HepG2 (cell line): ENCODE results near the gene SPINT4. TPM values are rescaled to one million over a fixed set of nuclear protein-coding genes. Genes with fewer than 3 reads are reported as not detected.

Experiments
- ATAC-seq: fragments of 200-7000 bp; cut with Tn5 transposase; 3 replicates; pipeline ENCODE4 v1.9.1; 2020; ENCODE audit warnings: mild to moderate bottlenecking, moderate library complexity
- BruUV-seq: library from RNA; stranded (reverse); fragments of 400-500 nt; replicated peaks from 2 replicates; lab custom pipeline; 2021; lab: Mats Ljungman, UMichigan
- CTCF ChIA-PET: fragments of 300-600 bp; formaldehyde crosslinking; extraction: SDS; loops from one replicate; lab custom pipeline; 2021; ENCODE audit warnings: low total read pairs, inconsistent platforms, low intra/inter-chr PET ratio; lab: Yijun Ruan, JAX
- POLR2A ChIA-PET: fragments of 350-600 bp; sonication (Branson Sonifier 250); formaldehyde crosslinking; loops from one replicate; lab custom pipeline; 2020; ENCODE audit warnings: antibody characterized with exemption, inconsistent platforms; lab: Yijun Ruan, JAX
- DNase-seq: peaks from one replicate; pipeline ENCODE4 v3.0.0-alpha.2; 2015; ENCODE audit warnings: low spot score
- FAIRE-seq: peaks from 3 replicates; lab custom pipeline; 2011; peaks lifted over from hg19 to GRCh38; lab: Jason Lieb, UNC
- H2AFZ ChIP-seq: one replicate; pipeline ENCODE4 v1.6.1; 2011; ENCODE audit warnings: low read length, inconsistent platforms
- H3K27ac ChIP-seq: fragments of 300-600 bp; 3 replicates; pipeline ENCODE4 v1.8.0; 2011; ENCODE audit warnings: mixed run types, mild to moderate bottlenecking, mixed read lengths, low read length, inconsistent platforms; ENCODE audit not compliant: insufficient read depth; ENCODE audit errors: extremely low read length
- H3K27me3 ChIP-seq, 2 experiments: fragments of 200-600 bp in 1 of 2; 2 replicates in 1 of 2; 3 replicates in 1 of 2; pipeline versions ENCODE4 v1.6.0 to v1.8.0; 2011; ENCODE audit warnings: low read length in 2 of 2, mild to moderate bottlenecking in 2 of 2, moderate library complexity in 2 of 2, inconsistent platforms in 1 of 2; ENCODE audit not compliant: insufficient read depth in 2 of 2, control insufficient read depth in 1 of 2
- H3K36me3 ChIP-seq, 2 experiments: fragments of 200-600 bp in 1 of 2; replicated peaks in 1 of 2; 2 replicates in 1 of 2; 3 replicates in 1 of 2; pipeline versions ENCODE4 v1.5.1 to v1.8.0; 2011; ENCODE audit warnings: low read length in 2 of 2, inconsistent platforms in 1 of 2; ENCODE audit not compliant: insufficient read depth in 2 of 2, control insufficient read depth in 1 of 2
- H3K4me1 ChIP-seq: 2 replicates; pipeline ENCODE4 v1.5.1; 2012; ENCODE audit warnings: low read length, inconsistent platforms; ENCODE audit not compliant: insufficient read depth
- H3K4me2 ChIP-seq: 2 replicates; pipeline ENCODE4 v1.6.0; 2011; ENCODE audit warnings: low read depth, low read length, inconsistent platforms
- H3K4me3 ChIP-seq, 3 experiments: fragments of 200-600 bp in 1 of 3; sonication (generic), shearing (Covaris generic) in 1 of 3; replicated peaks in 1 of 3; 2 replicates each; pipeline ENCODE4 v1.5.1; 2011 to 2016; ENCODE audit warnings: low read length in 3 of 3, inconsistent platforms in 2 of 3, low read depth in 2 of 3, mild to moderate bottlenecking in 2 of 3, control low read depth in 1 of 3, mixed read lengths in 1 of 3; ENCODE audit not compliant: insufficient read depth in 1 of 3
- H3K79me2 ChIP-seq: one replicate; pipeline ENCODE4 v1.6.1; 2011; ENCODE audit warnings: low read length, inconsistent platforms; ENCODE audit not compliant: insufficient read depth
- H3K9ac ChIP-seq: 2 replicates; pipeline ENCODE4 v1.6.0; 2011; ENCODE audit warnings: mild to moderate bottlenecking, low read depth, low read length, inconsistent platforms; ENCODE audit not compliant: insufficient read depth
- H3K9me3 ChIP-seq: 2 replicates; pipeline ENCODE4 v1.5.1; 2012; ENCODE audit warnings: mild to moderate bottlenecking, low read length
- H4K20me1 ChIP-seq: 2 replicates; pipeline ENCODE4 v1.6.0; 2011; ENCODE audit warnings: inconsistent platforms, mild to moderate bottlenecking, low read length, moderate library complexity; ENCODE audit not compliant: insufficient read depth
- FOXO1 ChIP-seq: sonication (generic); formaldehyde crosslinking; IDR thresholded peaks from 2 replicates; pipeline ENCODE4 v1.4.0; 2020; ENCODE audit warnings: missing genetic modification reagents
- JARID2 ChIP-seq: sonication (generic); formaldehyde crosslinking; IDR thresholded peaks from 2 replicates; pipeline ENCODE4 v1.8.1; 2023; ENCODE audit warnings: missing genetic modification reagents, inconsistent platforms; ENCODE audit not compliant: insufficient replicate concordance
- NR2F1 ChIP-seq, 2 experiments: fragments of 450-650 bp in 1 of 2; formaldehyde crosslinking in 1 of 2; IDR thresholded peaks; 2 replicates each; pipeline versions ENCODE4 v1.5.0 to v1.6.1; 2016 to 2020; ENCODE audit warnings: mild to moderate bottlenecking in 1 of 2, missing compliant biosample characterization in 1 of 2, missing genetic modification reagents in 1 of 2, moderate library complexity in 1 of 2
- RAD21 ChIP-seq: fragments of 450-650 bp; formaldehyde crosslinking; IDR thresholded peaks from 2 replicates; pipeline ENCODE4 v1.5.0; 2020; ENCODE audit warnings: mild to moderate bottlenecking
- RELA ChIP-seq: sonication (generic); formaldehyde crosslinking; IDR thresholded peaks from 2 replicates; pipeline ENCODE4 v1.4.0; 2020; ENCODE audit warnings: missing genetic modification reagents
- REXO4 ChIP-seq: sonication (generic); formaldehyde crosslinking; IDR thresholded peaks from 2 replicates; pipeline ENCODE4 v1.8.0; 2022; ENCODE audit warnings: missing genetic modification reagents, mild to moderate bottlenecking, borderline replicate concordance
- SIX4 ChIP-seq: sonication (generic); formaldehyde crosslinking; IDR thresholded peaks from 2 replicates; pipeline ENCODE4 v1.4.0; 2020; ENCODE audit warnings: missing genetic modification reagents
- SRSF9 ChIP-seq: fragments of 200-400 bp; formaldehyde crosslinking; IDR thresholded peaks from 2 replicates; pipeline ENCODE4 v1.6.1; 2018; ENCODE audit warnings: borderline replicate concordance, mild to moderate bottlenecking, low read depth, low read length; ENCODE audit not compliant: insufficient read depth, poor library complexity, severe bottlenecking
- ZNF160 ChIP-seq: sonication (generic); formaldehyde crosslinking; IDR thresholded peaks from 2 replicates; pipeline ENCODE4 v1.8.0; 2022; ENCODE audit warnings: mild to moderate bottlenecking, inconsistent platforms, missing genetic modification reagents
- WGBS: methylation state at CpG from one replicate; pipeline ENCODE4 v1.1.6; 2017; ENCODE audit warnings: low lambda C conversion rate; 5-methylcytosine and 5-hydroxymethylcytosine counted together
- in situ Hi-C: cut with HindIII; loops from 2 replicates; pipeline ENCODE4 v1.10.0; 2017; ENCODE audit warnings: low pct_unique_long_range_greater_than_20kb; ENCODE audit not compliant: extremely low pct_ligation_motif_present
- intact Hi-C: fragments of 100-400 bp; cut with micrococcal nuclease; formaldehyde crosslinking; loops from one replicate; pipeline ENCODE4 v1.10.0; 2022; ENCODE audit not compliant: unreplicated experiment
- polyA plus RNA-seq, 8 experiments: library from polyadenylated mRNA; depleted of rRNA in 3 of 8; stranded (reverse) in 7 of 8; unstranded in 1 of 8; fragments of >200 nt; fragmentation: Illumina TruSeq in 4 of 8; extraction: Trizol in 4 of 8; gene quantifications; 2 replicates each; pipeline versions ENCODE4 v1.2.1 to v1.2.3, GENCODE V29; 2011 to 2016; ENCODE audit warnings: low read depth in 4 of 8, missing spikeins in 1 of 8, mixed read lengths in 1 of 8; ENCODE audit not compliant: insufficient read depth in 1 of 8
- total RNA-seq, 5 experiments: library from RNA; depleted of rRNA; stranded (reverse); fragments of >200 nt; fragmentation: Illumina TruSeq; extraction: Trizol; gene quantifications; 2 replicates each; pipeline ENCODE4 v1.2.3, GENCODE V29; 2016; ENCODE audit warnings: low read depth in 1 of 5
- TF ChIP-seq, protein P1 (sequence below): IDR thresholded peaks from 2 replicates; pipeline ENCODE4 v1.4.0; 2020; ENCODE audit warnings: mild to moderate bottlenecking, missing genetic modification reagents

SPINT4 gene
- total and polyA plus RNA-seq, 2 of the 13 experiments (the other 11 are each of a cell fraction or from before 2014, with no cell fraction given), result not detected

DNA sequence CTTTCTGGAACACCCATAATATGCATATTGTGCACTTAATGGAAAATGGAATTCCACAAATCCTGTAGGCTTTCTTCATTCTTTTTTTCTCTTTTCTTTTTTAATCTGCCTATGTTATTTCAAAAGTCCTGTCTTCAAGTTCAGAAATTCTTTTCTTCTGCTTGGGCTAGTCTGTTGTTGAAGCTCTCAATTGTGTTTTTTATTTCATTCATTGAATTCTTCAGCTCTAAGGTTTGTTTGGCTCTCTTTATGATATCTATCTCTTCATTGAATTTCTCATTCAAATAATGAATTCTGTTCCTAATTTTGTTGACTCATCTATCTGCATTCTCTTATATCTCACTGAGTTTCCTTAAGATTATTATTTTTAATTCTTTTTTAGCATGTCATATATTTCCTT lies 10.1 kb downstream of the SPINT4 start:
- H4K20me1 ChIP-seq, result no peaks in the 10 kb centered on the region
- BruUV-seq, result no TSS peak
- no peak overlapping the region for H3K4me2 ChIP-seq
- DNase-seq (no peak), ATAC-seq (no peak), FAIRE-seq (no peak)
- POLR2A ChIA-PET, result no interaction called here
- CTCF ChIA-PET, result no interaction called here
- H3K4me3 ChIP-seq, result no peak overlapping the region
- H3K27ac ChIP-seq, result no peak overlapping the region
- no peaks in the 10 kb centered on the region for H3K79me2 ChIP-seq
- H2AFZ ChIP-seq, result no peak overlapping the region
- intact Hi-C loops, result no loop called here
- H3K9ac ChIP-seq, result no peak overlapping the region
- in situ Hi-C loops, result no loop called here
- H3K9me3 ChIP-seq, result peaks cover 18% of the 10 kb centered on the region
- no peaks in the 10 kb centered on the region for H3K4me1 ChIP-seq
- no peaks in the 10 kb centered on the region for H3K36me3 ChIP-seq
- TF ChIP-seq ZNF160 (CRISPR knock-in tag) (peak; percentile 99), FOXO1 (CRISPR knock-in tag) (no peak), REXO4 (CRISPR knock-in tag) (no peak), NR2F1 (CRISPR knock-in tag; IDR thresholded peaks at IDR 0.05) (no peak)
- no peaks in the 10 kb centered on the region for H3K27me3 ChIP-seq

DNA sequence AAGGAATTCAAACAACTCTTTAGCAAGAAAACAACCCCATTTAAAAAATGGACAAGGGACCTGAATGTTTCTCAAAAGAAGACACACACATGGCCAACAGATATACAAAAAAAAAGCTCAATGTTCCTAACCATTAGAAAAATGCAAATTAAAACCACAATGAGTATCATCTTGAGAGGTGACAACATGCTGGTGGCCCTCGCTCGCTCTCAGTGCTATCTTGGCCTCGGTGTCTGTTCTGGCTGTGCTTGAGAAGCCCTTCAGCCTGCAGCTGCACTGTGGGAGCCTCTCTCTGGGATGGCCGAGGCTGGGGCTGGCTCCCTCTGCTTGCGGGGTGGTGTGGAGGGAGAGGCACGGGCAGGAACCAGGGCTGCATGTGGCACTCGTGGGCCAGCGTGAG lies 13.4 kb downstream of the SPINT4 start:
- Histone ChIP-seq H2AFZ (no peak overlapping the region), H3K27ac (no peak overlapping the region), H3K9me3 (peaks cover 18% of the 10 kb centered on the region), H3K4me3 (no peak overlapping the region), H3K4me1 (no peaks in the 10 kb centered on the region), H3K9ac (no peak overlapping the region), H3K4me2 (no peak overlapping the region), H3K27me3 (no peaks in the 10 kb centered on the region), H4K20me1 (no peaks in the 10 kb centered on the region), H3K79me2 (no peaks in the 10 kb centered on the region), H3K36me3 (no peaks in the 10 kb centered on the region)
- TF ChIP-seq SRSF9 (no peak), SIX4 (CRISPR knock-in tag) (no peak), JARID2 (CRISPR knock-in tag) (no peak), RELA (CRISPR knock-in tag) (no peak), RAD21 (CRISPR knock-in tag) (no peak)
- TF ChIP-seq, protein P1, sequence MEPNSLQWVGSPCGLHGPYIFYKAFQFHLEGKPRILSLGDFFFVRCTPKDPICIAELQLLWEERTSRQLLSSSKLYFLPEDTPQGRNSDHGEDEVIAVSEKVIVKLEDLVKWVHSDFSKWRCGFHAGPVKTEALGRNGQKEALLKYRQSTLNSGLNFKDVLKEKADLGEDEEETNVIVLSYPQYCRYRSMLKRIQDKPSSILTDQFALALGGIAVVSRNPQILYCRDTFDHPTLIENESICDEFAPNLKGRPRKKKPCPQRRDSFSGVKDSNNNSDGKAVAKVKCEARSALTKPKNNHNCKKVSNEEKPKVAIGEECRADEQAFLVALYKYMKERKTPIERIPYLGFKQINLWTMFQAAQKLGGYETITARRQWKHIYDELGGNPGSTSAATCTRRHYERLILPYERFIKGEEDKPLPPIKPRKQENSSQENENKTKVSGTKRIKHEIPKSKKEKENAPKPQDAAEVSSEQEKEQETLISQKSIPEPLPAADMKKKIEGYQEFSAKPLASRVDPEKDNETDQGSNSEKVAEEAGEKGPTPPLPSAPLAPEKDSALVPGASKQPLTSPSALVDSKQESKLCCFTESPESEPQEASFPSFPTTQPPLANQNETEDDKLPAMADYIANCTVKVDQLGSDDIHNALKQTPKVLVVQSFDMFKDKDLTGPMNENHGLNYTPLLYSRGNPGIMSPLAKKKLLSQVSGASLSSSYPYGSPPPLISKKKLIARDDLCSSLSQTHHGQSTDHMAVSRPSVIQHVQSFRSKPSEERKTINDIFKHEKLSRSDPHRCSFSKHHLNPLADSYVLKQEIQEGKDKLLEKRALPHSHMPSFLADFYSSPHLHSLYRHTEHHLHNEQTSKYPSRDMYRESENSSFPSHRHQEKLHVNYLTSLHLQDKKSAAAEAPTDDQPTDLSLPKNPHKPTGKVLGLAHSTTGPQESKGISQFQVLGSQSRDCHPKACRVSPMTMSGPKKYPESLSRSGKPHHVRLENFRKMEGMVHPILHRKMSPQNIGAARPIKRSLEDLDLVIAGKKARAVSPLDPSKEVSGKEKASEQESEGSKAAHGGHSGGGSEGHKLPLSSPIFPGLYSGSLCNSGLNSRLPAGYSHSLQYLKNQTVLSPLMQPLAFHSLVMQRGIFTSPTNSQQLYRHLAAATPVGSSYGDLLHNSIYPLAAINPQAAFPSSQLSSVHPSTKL (CRISPR knock-in tag), result no peak
- FAIRE-seq (no peak), ATAC-seq (no peak), DNase-seq (no peak)
- POLR2A ChIA-PET, result no interaction called here
- BruUV-seq, result no TSS peak
- in situ Hi-C loops (no loop called here), intact Hi-C loops (no loop called here)
- WGBS, result 3% methylated on average over 4 of the region's 8 CpGs
- CTCF ChIA-PET, result no interaction called here
